ENCODE measurements around the gene ST6GALNAC3.

- TF ChIP-seq CTCF (optimal IDR thresholded peaks at IDR 0.05 in 1 of 3, IDR thresholded peaks at IDR 0.05 in 1 of 3, conservative IDR thresholded peaks at IDR 0.05 in 1 of 3; ENCODE audit: extremely low read depth in 1 of 3, insufficient read depth in 2 of 3, low read length in 3 of 3): no peak
- no peak for TF ChIP-seq EZH2 (IDR thresholded peaks at IDR 0.05; ENCODE audit: low read length)
These were observed 327.6 kb downstream of the ST6GALNAC3 start for GRCh38 chr1:76402128-76402527.

All from keratinocyte (primary cell).